Measurements from ENCODE around the gene ADAMTS17.

Gene ADAMTS17

DNA sequence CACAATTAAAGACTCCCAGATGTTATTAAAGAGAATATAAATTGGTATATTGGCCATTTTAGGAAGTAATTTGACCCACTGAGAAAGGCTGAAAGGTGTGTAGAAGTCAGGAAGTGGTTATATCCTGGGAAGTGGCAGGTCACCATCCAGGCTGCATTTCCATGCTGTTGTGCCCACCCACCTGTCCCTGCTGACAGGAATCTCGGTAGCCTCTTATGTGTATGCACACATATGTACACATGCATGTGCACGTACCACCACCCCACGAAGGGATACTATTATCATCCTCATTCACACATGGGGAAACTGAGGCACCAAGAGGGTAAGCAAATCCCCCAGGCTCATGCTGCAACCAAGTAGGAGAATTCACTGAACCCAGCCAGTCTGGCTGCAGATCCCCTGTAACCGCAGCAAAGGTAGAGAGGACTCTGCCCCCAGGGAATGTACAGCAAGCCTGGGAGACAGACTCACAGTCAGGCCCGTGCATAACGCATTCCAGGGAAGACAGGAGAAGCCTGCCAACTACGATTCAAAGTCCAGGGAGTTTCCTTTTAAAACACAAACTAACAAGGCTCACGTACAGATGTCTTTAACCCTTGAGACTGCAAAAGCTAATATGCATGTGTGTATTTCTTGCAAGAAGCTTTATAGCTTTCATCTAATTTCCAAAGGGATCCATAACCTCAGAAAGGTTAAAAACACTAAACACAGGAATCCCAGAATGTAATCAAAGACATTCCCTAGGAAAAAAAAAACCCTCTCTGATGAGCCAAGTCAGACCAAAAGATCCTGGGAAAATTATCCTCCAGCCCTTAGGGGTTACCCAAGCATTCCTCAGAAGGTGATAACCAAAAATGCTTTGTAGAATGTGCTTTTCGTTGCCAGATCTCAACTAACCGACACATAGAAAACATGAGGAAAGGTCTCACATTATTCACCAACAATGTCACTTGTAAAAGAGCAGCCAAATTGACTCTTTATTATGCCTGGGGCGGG lies 129.6 kb downstream of the ADAMTS17 start:
- no peak overlapping the region for H3K27ac Mint-ChIP-seq
- no peaks in the 10 kb centered on the region for H3K9me3 Mint-ChIP-seq
- no peaks in the 10 kb centered on the region for H3K4me1 Mint-ChIP-seq
- no peaks in the 10 kb centered on the region for H3K36me3 Mint-ChIP-seq
- ATAC-seq (ENCODE audit: low read depth) (no peak), DNase-seq (ENCODE audit: low spot score in 2 of 2) (no peak)
- H3K27me3 Mint-ChIP-seq = no peaks in the 10 kb centered on the region
- H3K4me3 Mint-ChIP-seq = no peak overlapping the region

DNA sequence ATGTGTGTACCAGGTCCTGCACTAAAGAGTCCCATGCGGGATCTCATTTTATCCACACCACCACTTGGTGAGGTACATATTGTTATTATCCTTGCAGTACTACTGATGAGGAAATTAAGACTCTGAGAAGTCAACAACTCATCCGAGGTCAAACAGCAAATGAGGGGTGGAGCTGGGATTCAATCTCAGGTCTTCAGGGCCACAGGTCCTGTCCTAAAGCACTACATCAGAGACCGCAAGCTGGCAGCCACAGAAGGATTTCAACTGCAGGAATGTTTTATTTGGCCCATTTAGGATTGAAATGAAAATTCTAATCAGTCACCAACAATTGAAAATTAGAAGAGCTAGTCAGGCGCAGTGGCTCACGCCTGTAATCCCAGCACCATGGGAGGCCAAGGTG lies 131.4 kb downstream of the ADAMTS17 start:
- Mint-ChIP-seq H3K9me3 (no peaks in the 10 kb centered on the region), H3K4me3 (no peak overlapping the region), H3K27me3 (no peaks in the 10 kb centered on the region), H3K27ac (no peak overlapping the region), H3K36me3 (no peaks in the 10 kb centered on the region), H3K4me1 (no peaks in the 10 kb centered on the region)
- no peak for ATAC-seq (ENCODE audit: low read depth)
- DNase-seq (ENCODE audit: low spot score in 2 of 2) = no peak

DNA sequence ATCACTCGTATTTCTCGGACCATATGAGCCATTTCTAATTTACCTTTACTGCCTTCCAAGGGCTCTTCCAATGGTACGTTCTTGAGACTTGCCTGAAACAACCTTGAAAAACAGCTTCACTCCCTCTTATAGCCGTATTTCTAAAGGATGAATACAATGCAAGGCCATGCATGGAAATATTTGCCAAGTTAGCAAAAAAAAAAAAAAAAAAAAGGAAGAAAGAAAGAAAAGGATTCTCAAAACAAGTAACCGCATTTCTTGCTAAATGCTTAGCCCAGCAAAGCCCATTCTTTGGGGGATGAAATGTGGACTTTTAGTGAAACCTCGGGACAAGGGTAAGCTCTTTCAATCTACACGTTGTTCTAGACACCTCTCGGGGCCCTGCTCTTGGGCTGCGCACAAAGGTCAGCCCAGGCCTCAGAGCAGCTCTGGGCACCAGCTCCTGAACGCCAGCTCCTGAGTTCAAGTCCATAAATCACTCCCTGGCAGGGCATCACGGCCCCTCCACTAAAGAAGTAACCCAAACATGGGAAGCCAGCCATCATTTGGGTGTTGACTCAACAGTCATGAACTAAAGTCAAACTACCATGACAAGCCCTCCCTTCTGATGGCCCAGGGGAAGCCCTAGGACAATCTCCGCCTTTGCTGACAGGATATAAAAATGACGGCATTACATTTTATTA lies 132.7 kb downstream of the ADAMTS17 start:
- no peak overlapping the region for H3K4me3 Mint-ChIP-seq
- no peaks in the 10 kb centered on the region for H3K27me3 Mint-ChIP-seq
- H3K4me1 Mint-ChIP-seq = no peaks in the 10 kb centered on the region
- H3K27ac Mint-ChIP-seq = no peak overlapping the region
- H3K9me3 Mint-ChIP-seq = no peaks in the 10 kb centered on the region
- H3K36me3 Mint-ChIP-seq = no peaks in the 10 kb centered on the region
- DNase-seq (ENCODE audit: low spot score in 2 of 2) = no peak
- no peak for ATAC-seq (ENCODE audit: low read depth)

DNA sequence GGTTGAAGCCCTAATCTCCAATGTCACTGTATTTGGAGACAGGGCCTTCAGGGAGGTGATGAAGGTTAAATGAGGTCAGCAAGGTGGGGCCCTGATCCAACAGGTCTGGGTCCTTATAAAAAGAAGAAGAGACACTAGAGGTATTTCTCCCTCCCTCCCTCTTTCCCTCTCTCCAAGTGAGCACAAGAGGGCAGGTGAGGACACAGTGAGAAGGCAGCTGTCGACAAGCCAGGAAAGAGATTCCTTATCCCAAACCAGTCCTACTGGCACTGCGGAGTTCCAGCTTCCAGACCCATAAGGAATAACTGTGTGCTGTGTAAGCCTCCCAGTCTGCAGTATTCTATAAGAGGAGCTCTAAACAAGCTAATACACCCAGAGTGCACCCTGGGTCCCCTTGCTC lies 134.7 kb downstream of the ADAMTS17 start:
- H3K27ac Mint-ChIP-seq = no peak overlapping the region
- H3K4me1 Mint-ChIP-seq = no peaks in the 10 kb centered on the region
- H3K9me3 Mint-ChIP-seq = no peaks in the 10 kb centered on the region
- no peak overlapping the region for H3K4me3 Mint-ChIP-seq
- DNase-seq (ENCODE audit: low spot score in 2 of 2) = no peak
- H3K27me3 Mint-ChIP-seq = no peaks in the 10 kb centered on the region
- no peaks in the 10 kb centered on the region for H3K36me3 Mint-ChIP-seq
- no peak for ATAC-seq (ENCODE audit: low read depth)

DNA sequence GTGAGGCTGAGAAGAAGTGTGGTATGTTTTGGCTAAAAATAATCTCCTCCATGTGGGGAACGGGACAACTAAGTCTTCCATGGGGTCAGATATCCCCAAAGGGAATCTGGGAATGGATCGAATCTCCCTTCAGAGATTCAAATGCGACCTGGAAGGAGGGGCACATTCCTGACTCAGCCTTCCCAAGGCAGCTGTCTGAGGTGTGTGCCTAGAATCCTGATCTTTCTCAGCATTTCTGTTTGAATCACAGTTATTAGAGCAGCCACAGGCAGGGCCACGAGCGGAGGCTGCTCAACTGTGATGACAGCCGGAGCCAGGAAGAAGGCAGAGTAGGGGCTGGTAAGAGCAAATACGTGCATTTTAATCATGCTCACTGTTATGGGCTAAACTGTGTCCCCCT lies 135.1 kb downstream of the ADAMTS17 start:
- Mint-ChIP-seq H3K4me3 (no peak overlapping the region), H3K36me3 (no peaks in the 10 kb centered on the region), H3K4me1 (peaks cover 2% of the 10 kb centered on the region), H3K27ac (no peak overlapping the region), H3K9me3 (no peaks in the 10 kb centered on the region), H3K27me3 (peaks cover 3% of the 10 kb centered on the region)
- ATAC-seq (ENCODE audit: low read depth) (no peak), DNase-seq (ENCODE audit: low spot score in 2 of 2) (no peak)

DNA sequence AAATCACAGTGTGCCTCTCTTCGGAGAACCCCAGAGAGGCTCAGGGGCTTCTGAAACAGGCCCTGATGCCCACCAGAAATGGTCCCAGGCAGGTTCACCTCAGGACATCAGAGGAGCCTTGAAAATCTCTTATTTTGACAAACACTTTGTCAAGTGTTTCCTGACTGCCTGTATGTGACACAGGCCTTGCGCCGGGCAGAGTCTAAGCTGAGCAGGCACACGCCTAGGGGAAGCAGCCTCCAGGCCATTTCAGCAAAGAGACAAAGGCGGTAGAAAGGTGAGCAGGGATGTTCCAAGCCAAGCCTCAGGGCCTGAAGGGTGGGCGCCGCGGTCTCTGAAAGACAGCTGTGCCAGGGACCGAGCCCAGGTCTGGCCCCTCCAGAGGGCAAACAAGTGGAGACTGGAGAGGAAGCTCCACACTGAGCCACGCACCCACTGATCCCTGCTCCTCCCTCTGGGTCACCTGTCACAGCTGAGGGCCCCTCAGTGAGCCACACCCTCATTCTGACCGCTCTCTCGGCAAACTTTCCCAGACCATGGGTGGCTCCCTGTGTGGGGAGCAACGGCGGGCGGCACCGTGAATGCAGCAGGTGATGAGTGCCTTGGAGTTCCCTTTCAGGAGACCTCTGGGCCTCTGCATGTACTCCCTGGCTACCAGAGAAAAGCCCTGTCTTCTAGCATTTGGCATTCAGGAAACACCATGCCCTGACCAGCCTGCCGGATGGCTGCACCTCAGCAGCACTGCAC lies 136.1 kb downstream of the ADAMTS17 start:
- Mint-ChIP-seq H3K36me3 (no peaks in the 10 kb centered on the region), H3K27me3 (peaks cover 3% of the 10 kb centered on the region), H3K27ac (no peak overlapping the region), H3K4me3 (no peak overlapping the region), H3K4me1 (peaks cover 2% of the 10 kb centered on the region), H3K9me3 (no peaks in the 10 kb centered on the region)
- DNase-seq (ENCODE audit: low spot score in 2 of 2) = no peak
- ATAC-seq (ENCODE audit: low read depth) = no peak

DNA sequence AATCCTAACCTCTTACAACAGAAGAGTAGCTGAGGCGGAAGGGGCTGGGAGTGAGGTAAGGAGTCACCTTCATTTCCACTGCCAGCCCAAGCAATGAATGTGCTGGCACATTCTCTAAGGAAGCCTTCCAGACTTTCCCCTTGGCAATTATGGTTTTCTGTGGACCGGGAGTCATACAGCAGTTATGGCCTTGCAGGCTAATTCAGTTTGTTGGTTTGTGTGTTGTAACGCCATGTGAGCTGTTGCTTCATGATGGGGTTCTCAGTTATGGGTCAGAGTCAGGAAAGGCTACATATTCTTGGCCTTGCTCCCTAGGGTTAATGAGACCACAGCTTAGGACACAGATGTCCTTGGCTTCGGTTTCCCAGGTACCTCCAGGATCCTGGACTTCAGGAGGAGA lies 137.0 kb downstream of the ADAMTS17 start:
- DNase-seq (ENCODE audit: low spot score in 2 of 2) (no peak), ATAC-seq (ENCODE audit: low read depth) (no peak)
- Mint-ChIP-seq H3K36me3 (no peaks in the 10 kb centered on the region), H3K9me3 (no peaks in the 10 kb centered on the region), H3K27ac (no peak overlapping the region), H3K4me1 (peaks cover 2% of the 10 kb centered on the region), H3K4me3 (no peak overlapping the region), H3K27me3 (peaks cover 9% of the 10 kb centered on the region)

DNA sequence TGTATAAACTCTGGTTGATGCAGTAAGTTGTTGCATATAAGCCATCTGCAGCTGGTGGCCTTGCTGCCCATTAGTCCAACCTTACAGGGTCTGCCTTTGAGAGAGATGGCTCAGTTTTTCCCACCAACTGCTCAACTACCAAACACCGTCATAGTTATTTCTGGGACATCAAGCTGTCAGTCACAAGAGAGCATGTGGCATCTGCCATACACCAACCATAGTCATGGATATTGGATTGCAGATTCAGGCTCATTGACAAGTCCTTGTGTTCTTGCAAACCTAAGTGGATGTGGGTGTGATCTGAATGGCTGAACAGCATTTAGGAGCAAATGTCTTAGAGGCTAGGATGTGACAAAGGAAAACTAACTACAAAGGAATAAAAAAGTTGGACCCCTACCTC lies 137.6 kb downstream of the ADAMTS17 start:
- DNase-seq (ENCODE audit: low spot score in 2 of 2) = no peak
- peaks cover 11% of the 10 kb centered on the region for H3K27me3 Mint-ChIP-seq
- no peaks in the 10 kb centered on the region for H3K9me3 Mint-ChIP-seq
- no peak overlapping the region for H3K4me3 Mint-ChIP-seq
- H3K4me1 Mint-ChIP-seq = peaks cover 2% of the 10 kb centered on the region
- ATAC-seq (ENCODE audit: low read depth) = no peak
- no peaks in the 10 kb centered on the region for H3K36me3 Mint-ChIP-seq
- no peak overlapping the region for H3K27ac Mint-ChIP-seq

DNA sequence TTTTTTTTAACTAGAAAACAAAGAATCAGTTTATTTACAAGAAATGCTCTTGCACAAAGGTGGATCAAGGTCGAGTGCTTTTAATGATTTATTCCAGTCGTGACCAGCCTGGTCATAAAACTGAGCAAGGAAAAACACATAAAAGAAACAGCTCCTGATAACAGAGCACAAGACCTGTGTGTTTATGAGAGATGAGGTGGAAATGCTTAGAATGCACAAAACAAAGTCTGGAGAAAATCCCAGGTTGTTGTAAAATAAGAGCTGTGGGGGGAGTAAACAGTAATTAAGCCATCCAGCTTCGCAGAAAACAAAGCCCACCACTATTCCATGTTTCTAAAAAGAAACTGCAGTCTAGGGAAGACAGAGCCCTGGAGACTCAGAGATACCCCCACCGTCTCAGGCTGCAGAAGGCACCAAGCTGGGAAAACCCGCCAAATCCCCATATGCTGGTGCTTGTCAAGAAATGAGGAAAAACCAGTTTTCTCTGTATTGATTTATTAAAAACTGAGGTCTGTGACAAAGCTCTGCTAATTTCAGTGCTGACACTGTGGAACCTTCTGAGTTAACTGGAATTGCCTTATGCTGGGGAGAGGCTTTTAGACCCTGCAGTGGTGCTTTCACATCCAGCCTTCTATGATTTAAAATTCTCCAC lies 139.3 kb downstream of the ADAMTS17 start:
- peaks cover 2% of the 10 kb centered on the region for H3K4me1 Mint-ChIP-seq
- no peak overlapping the region for H3K4me3 Mint-ChIP-seq
- no peak overlapping the region for H3K27ac Mint-ChIP-seq
- H3K36me3 Mint-ChIP-seq = no peaks in the 10 kb centered on the region
- no peak for DNase-seq (ENCODE audit: low spot score in 2 of 2)
- ATAC-seq (ENCODE audit: low read depth) = no peak
- H3K27me3 Mint-ChIP-seq = peaks cover 12% of the 10 kb centered on the region
- no peaks in the 10 kb centered on the region for H3K9me3 Mint-ChIP-seq

DNA sequence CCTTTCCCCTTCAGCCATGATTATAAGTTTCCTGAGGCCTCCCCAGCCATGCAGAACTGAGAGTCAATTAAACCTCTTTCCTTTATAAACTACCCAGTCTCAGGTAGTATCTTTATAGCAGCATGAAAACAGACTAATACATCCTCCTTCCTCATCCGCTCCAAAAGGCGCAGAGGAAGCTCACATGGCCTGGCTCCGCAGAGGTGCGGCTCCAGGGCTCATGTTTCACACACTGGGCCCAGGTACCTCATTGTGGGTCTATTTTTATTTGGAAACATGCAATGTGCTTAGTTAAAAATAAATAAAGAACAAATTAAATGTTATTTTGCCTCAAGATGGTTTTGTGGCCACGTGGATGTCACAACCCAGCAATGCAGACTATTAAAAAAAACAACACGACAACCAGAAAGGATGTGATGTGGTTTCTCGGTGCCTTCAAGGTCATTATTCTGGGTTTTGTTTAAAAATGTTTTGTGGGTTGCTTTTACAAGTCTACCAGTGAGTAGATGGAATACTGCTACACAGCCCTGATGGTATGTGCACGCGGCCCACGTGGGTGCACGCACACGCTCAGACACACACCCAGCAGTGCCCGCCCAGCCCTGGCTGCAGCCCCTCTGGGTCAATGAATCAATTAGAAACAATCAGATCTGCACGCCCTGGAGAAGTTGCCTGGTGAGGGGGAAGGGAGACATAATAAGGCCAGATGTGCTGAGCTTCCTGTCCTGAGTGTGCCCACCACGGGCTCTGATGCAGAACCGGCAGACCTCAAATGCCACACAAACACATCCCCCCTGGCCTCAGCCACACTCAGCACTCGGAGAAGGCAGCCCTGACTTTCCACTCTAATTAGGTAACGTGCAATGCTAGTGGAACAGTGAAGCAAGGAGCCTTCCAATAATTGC lies 140.1 kb downstream of the ADAMTS17 start:
- no peaks in the 10 kb centered on the region for H3K9me3 Mint-ChIP-seq
- peaks cover 12% of the 10 kb centered on the region for H3K27me3 Mint-ChIP-seq
- H3K4me3 Mint-ChIP-seq = no peak overlapping the region
- no peaks in the 10 kb centered on the region for H3K36me3 Mint-ChIP-seq
- ATAC-seq (ENCODE audit: low read depth) (no peak), DNase-seq (ENCODE audit: low spot score in 2 of 2) (no peak)
- H3K4me1 Mint-ChIP-seq = peaks cover 2% of the 10 kb centered on the region
- H3K27ac Mint-ChIP-seq = no peak overlapping the region

DNA sequence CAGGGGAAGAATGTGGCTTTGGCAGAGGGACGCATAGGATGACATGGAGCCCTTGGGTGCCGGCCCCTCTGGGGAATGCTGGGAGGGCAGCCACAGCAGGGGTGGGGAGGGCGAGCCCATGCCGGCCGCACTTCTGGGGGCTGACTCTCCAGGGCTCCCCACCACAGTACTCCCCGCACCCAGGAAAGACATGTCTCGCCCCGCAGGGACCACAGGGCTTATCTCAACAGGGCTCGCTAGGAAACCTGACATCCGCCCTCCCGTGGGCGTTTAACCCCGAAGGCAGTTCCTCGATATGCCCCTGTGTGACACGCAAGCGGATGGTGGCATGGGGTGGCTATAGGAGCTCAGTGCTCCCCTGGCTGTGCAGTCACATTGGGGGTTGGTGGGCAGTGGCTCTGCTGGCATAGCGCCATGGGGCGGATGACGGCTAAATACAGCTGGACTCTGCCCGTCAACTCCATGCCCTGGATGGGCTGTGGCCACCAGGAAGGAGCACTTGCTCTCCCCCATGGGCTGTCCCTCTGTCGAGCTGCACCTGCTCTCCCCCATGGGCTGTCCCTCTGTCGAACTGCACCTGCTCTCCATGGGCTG lies 141.4 kb downstream of the ADAMTS17 start:
- Mint-ChIP-seq H3K27me3 (peaks cover 12% of the 10 kb centered on the region), H3K4me3 (no peak overlapping the region), H3K9me3 (no peaks in the 10 kb centered on the region), H3K36me3 (no peaks in the 10 kb centered on the region), H3K4me1 (peaks cover 2% of the 10 kb centered on the region), H3K27ac (no peak overlapping the region)
- ATAC-seq (ENCODE audit: low read depth) (no peak), DNase-seq (ENCODE audit: low spot score in 2 of 2) (no peak)

DNA sequence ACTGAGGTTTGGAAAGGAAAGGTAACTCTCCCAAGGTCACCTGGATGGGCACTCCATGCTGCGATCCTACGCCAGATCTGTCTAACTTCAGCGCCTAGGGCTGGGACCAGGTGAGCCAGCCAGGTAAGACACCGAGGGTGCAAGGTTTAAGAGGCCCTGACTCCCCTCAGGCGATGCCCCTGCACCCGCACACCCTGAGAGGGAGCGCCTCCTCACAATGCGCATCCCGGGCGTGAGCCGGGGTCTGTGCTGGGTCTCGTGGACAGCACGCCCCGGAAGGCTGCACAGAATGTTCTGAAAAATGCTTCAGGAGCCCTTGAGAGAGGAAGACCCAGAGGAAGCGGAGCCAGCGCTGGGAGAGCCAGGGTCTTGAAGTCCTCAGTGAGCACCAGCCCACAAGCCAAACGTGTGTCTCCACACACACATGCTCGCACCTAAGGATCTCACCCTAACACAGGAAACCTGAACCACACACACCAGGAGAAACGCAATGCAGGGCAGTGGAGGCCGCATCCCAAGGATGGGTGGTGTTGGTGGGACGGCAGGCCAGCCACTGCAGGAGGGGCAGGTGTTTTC lies 142.0 kb downstream of the ADAMTS17 start:
- Mint-ChIP-seq H3K9me3 (no peaks in the 10 kb centered on the region), H3K4me3 (no peak overlapping the region), H3K36me3 (no peaks in the 10 kb centered on the region), H3K4me1 (peaks cover 2% of the 10 kb centered on the region), H3K27ac (no peak overlapping the region), H3K27me3 (peaks cover 12% of the 10 kb centered on the region)
- DNase-seq (ENCODE audit: low spot score in 2 of 2) (no peak), ATAC-seq (ENCODE audit: low read depth) (no peak)
